Measurements from ENCODE around the gene ANKRD45.
"Not testable (repeated sequence)": the region's sequence is repeated elsewhere in the genome, so short reads cannot be mapped to it uniquely, and the experiment has no call there.

DNA sequence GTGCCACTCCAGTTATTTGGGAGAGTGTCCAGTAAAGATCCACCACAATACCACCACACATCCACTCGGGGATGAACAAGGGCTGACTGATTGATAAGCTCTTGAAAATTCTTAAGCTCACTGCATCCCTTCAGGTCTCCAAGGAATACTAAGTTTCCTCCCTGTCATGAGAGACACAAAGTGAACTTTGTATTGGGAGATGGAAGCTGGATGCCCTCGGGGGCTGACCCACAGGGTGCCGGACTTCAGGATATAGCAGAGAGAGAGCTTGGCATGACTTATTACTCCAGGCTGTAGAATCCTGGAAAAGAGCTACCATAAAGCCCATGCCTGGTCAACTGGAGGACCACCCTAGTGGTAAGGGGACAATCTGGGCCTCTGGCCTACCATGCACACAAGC is 15.5 kb upstream of the ANKRD45 start:
- not testable (repeated sequence) for TF ChIP-seq CTCF (IDR thresholded peaks at IDR 0.05); ZFX (IDR thresholded peaks at IDR 0.05; ENCODE audit: borderline replicate concordance)
